PFSK-1 (cell line): ENCODE results near the gene CFAP20.

ENCODE experiments used
- POLR2AphosphoS5 ChIP-seq: IDR thresholded peaks from 2 replicates; pipeline ENCODE4 v1.6.1; 2012; ENCODE audit warnings: low read depth, mild to moderate bottlenecking, control low read depth, low read length, moderate library complexity
- REST ChIP-seq, 2 experiments: IDR thresholded peaks; 2 replicates each; pipeline versions ENCODE4 v1.6.1 to v1.8.0; 2011 to 2012; ENCODE audit warnings: low read depth in 2 of 2, low read length in 2 of 2, control low read depth in 1 of 2, inconsistent platforms in 1 of 2, mild to moderate bottlenecking in 1 of 2, moderate library complexity in 1 of 2; ENCODE audit not compliant: insufficient read depth in 1 of 2
- SIN3A ChIP-seq: IDR thresholded peaks from 2 replicates; pipeline ENCODE4 v1.6.1; 2012; ENCODE audit warnings: mild to moderate bottlenecking, low read length, moderate library complexity, borderline replicate concordance; ENCODE audit not compliant: insufficient read depth
- TAF1 ChIP-seq: IDR thresholded peaks from 2 replicates; pipeline ENCODE4 v1.6.1; 2012; ENCODE audit warnings: low read length, control low read depth, borderline replicate concordance; ENCODE audit not compliant: insufficient read depth

- TF ChIP-seq REST (IDR thresholded peaks at IDR 0.05; ENCODE audit: insufficient read depth in 1 of 2, low read depth in 2 of 2, low read length in 2 of 2) (no peak), POLR2AphosphoS5 (no peak), SIN3A (no peak), TAF1 (no peak)
Observed at GRCh38 chr16:58114827-58115825, 14.1 kb downstream of the CFAP20 start.
